T-helper 1 cell treated with Interleukin-12 subunit alpha and Interleukin-12 subunit beta and Interleukin-4 antibody, amounts not matched to agents 30 μg/mL and 1 μg/mL, for 36 hours (primary cell): Measurements from ENCODE around the gene SLC35E2B.
"Not testable (repeated sequence)": the region's sequence is repeated elsewhere in the genome, so short reads cannot be mapped to it uniquely, and the experiment has no call there.

Experiments
- H3K27ac Mint-ChIP-seq: one replicate; pipeline ENCODE4 v1.8.0; 2021; ENCODE audit warnings: mild to moderate bottlenecking, mixed read lengths
- H3K27me3 Mint-ChIP-seq: one replicate; pipeline ENCODE4 v1.8.0; 2021; ENCODE audit warnings: low read depth, mixed read lengths
- H3K36me3 Mint-ChIP-seq: one replicate; pipeline ENCODE4 v1.8.0; 2021; ENCODE audit warnings: low read depth, mixed read lengths
- H3K4me1 Mint-ChIP-seq: one replicate; pipeline ENCODE4 v1.8.0; 2021; ENCODE audit warnings: low read depth, mixed read lengths
- H3K4me3 Mint-ChIP-seq: one replicate; pipeline ENCODE4 v1.8.0; 2021; ENCODE audit warnings: mild to moderate bottlenecking, moderate library complexity, mixed read lengths
- H3K9me3 Mint-ChIP-seq: one replicate; pipeline ENCODE4 v1.8.0; 2021; ENCODE audit warnings: mixed read lengths

SLC35E2B gene

DNA sequence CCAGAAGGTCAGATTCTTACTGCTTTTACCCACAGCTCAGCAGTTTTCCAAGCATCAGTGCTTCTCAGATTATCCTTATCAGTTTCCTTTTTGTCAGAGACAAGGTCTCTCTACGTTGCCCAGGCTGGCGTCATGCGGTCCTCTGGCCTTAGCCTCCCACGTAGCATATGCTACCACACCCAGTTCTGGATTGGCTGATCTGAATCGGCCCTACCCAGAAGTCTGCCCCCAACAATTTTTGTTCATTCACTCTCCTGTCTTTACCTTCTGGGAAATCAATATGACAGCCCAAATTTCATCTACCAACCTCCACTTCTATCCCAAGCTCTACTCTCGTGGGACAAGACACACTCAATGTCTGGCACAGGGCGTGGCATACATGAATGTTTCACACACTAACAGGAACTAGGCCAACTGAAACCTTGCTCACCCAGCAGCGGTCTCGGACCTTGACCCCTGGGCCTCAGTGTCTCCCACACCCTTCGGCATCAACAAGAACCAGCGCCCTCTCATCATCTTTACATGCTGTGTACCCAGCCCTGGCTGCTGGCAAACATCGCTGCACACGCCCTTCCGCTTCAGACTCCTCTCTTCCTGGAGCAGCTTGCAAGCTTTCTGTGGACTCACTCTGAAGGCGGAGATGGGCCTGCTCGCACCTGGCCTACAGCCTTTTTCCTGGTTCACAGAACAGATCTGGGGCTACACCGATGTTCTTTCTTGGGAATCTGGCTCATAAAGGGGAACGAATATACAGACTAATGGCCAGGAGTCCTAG, 22.7 kb upstream of the SLC35E2B start:
- not testable (repeated sequence) for H3K9me3 Mint-ChIP-seq, H3K27me3 Mint-ChIP-seq, H3K4me3 Mint-ChIP-seq, H3K27ac Mint-ChIP-seq, H3K4me1 Mint-ChIP-seq
- peaks cover 21% of the 10 kb centered on the region for H3K36me3 Mint-ChIP-seq

GRCh38 chr1:1707897-1708296, 15.3 kb upstream of the SLC35E2B start:
- not testable (repeated sequence) for H3K27ac Mint-ChIP-seq, H3K36me3 Mint-ChIP-seq, H3K27me3 Mint-ChIP-seq, H3K4me3 Mint-ChIP-seq, H3K4me1 Mint-ChIP-seq, H3K9me3 Mint-ChIP-seq

- H3K4me3 Mint-ChIP-seq, H3K36me3 Mint-ChIP-seq, H3K4me1 Mint-ChIP-seq, H3K27ac Mint-ChIP-seq, H3K27me3 Mint-ChIP-seq, H3K9me3 Mint-ChIP-seq: not testable (repeated sequence)
These were observed 14.6 kb upstream of the SLC35E2B start for GRCh38 chr1:1707241-1707640.

GRCh38 chr1:1705623-1706022, 13.0 kb upstream of the SLC35E2B start:
- not testable (repeated sequence) for H3K27ac Mint-ChIP-seq, H3K36me3 Mint-ChIP-seq, H3K27me3 Mint-ChIP-seq, H3K9me3 Mint-ChIP-seq, H3K4me1 Mint-ChIP-seq, H3K4me3 Mint-ChIP-seq

GRCh38 chr1:1704284-1704957, 11.8 kb upstream of the SLC35E2B start:
- not testable (repeated sequence) for H3K36me3 Mint-ChIP-seq, H3K27me3 Mint-ChIP-seq, H3K27ac Mint-ChIP-seq, H3K4me3 Mint-ChIP-seq, H3K9me3 Mint-ChIP-seq, H3K4me1 Mint-ChIP-seq

DNA sequence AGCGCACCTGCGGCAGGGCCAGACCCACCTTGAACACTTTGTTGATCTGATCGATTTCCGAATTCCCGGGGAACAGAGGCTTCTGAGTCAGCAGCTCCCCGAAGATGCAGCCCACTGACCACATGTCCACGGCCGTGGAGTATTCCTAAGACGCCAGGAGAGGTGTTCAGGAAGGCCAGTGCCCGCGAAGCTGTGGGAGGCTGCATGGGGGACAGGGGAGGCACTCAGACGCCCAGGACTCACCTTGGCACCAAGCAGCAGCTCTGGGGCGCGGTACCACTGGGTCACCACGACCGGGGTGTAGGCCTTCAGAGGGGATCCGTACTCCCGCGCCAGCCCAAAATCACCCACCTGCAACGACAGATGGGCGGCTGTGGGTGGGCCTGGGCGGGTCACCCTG, 11.2 kb upstream of the SLC35E2B start:
- Mint-ChIP-seq H3K9me3 (no peaks in the 10 kb centered on the region), H3K27ac (no peak overlapping the region), H3K4me1 (no peaks in the 10 kb centered on the region), H3K27me3 (no peaks in the 10 kb centered on the region), H3K4me3 (no peak overlapping the region), H3K36me3 (peaks cover 3% of the 10 kb centered on the region)

GRCh38 chr1:1702506-1702905, 9.9 kb upstream of the SLC35E2B start:
- H3K36me3 Mint-ChIP-seq, H3K27me3 Mint-ChIP-seq: not testable (repeated sequence)

DNA sequence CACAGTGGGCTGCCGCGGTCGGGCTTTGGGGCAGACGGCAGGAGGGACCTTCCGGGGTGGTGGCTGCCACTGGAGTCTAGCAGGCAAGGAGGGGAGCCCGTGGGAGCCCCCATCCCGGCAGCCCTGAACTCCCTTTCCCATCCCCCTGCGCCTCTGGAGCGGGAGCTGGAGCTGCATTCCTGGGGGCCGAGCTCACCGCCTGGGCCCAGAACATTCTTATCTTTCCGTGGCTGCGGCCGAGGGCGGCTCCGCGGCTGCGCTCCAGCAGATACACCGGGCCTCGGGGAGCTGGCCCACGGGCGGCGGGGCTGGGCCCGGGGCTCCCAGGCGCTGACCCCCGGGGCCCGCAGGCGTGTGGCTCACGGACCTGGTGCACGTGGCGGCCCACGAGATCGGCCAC, 8.0 kb upstream of the SLC35E2B start:
- not testable (repeated sequence) for H3K36me3 Mint-ChIP-seq, H3K9me3 Mint-ChIP-seq, H3K4me1 Mint-ChIP-seq, H3K4me3 Mint-ChIP-seq, H3K27ac Mint-ChIP-seq, H3K27me3 Mint-ChIP-seq

More at GRCh38 chr1:1702506-1702905, 9.9 kb upstream of the SLC35E2B start:
- not testable (repeated sequence) for H3K4me1 Mint-ChIP-seq, H3K27ac Mint-ChIP-seq, H3K9me3 Mint-ChIP-seq, H3K4me3 Mint-ChIP-seq

GRCh38 chr1:1700067-1700466, 7.5 kb upstream of the SLC35E2B start:
- H3K4me1 Mint-ChIP-seq, H3K36me3 Mint-ChIP-seq, H3K27me3 Mint-ChIP-seq, H3K9me3 Mint-ChIP-seq, H3K4me3 Mint-ChIP-seq, H3K27ac Mint-ChIP-seq: not testable (repeated sequence)

DNA sequence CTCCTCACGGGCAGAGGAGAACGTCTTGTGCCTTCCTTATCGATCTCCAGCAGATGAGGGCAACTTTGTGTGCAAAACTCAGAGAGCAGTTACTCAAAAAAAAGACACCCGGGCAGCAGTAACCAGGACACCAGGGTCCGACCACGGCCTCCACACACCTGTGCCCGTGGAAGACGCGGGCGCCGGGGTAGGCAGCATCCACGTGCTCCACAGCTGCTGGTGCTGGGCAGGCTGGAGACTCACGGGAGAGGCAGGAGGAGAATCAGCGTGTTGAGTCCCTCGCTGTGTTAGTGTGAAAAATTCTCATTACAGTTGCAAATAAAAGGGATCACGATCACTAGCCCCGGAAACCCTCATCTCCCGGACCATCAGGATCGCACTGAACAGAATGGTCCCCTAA, 6.5 kb upstream of the SLC35E2B start:
- not testable (repeated sequence) for H3K4me3 Mint-ChIP-seq, H3K9me3 Mint-ChIP-seq, H3K27ac Mint-ChIP-seq, H3K36me3 Mint-ChIP-seq, H3K27me3 Mint-ChIP-seq, H3K4me1 Mint-ChIP-seq

GRCh38 chr1:1697358-1698183, 5.0 kb upstream of the SLC35E2B start:
- not testable (repeated sequence) for H3K4me3 Mint-ChIP-seq, H3K27me3 Mint-ChIP-seq, H3K27ac Mint-ChIP-seq, H3K36me3 Mint-ChIP-seq, H3K4me1 Mint-ChIP-seq, H3K9me3 Mint-ChIP-seq

GRCh38 chr1:1696431-1697357, 4.1 kb upstream of the SLC35E2B start:
- not testable (repeated sequence) for H3K4me1 Mint-ChIP-seq, H3K27ac Mint-ChIP-seq, H3K9me3 Mint-ChIP-seq, H3K27me3 Mint-ChIP-seq, H3K36me3 Mint-ChIP-seq, H3K4me3 Mint-ChIP-seq

GRCh38 chr1:1692324-1692713, 276 bp downstream of the SLC35E2B start:
- Mint-ChIP-seq H3K27ac (peak overlapping the region; percentile 26), H3K4me3 (peak overlapping the region; percentile 77)
- H3K9me3 Mint-ChIP-seq, H3K27me3 Mint-ChIP-seq, H3K4me1 Mint-ChIP-seq, H3K36me3 Mint-ChIP-seq: not testable (repeated sequence)

DNA sequence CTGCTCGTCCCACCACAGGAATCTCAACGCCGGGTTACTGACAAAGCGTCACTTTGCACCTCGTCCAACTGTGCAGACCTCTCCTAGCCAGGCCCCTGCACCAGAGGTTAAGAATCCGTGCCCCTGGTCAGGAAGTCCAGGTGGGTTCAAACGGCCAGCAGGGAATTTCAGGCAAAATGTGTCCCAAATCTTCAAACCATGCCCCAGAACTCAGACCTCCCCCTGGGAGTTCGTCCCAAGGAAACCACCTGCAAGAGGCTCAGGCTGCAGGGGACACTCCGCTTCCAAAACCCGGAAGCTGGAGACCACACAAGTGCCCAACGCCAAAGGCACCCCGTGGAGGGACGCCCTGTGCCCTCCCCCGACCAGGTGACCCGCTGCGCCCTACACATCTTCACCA, 1.2 kb downstream of the SLC35E2B start:
- H3K36me3 Mint-ChIP-seq, H3K4me3 Mint-ChIP-seq, H3K4me1 Mint-ChIP-seq, H3K9me3 Mint-ChIP-seq, H3K27me3 Mint-ChIP-seq, H3K27ac Mint-ChIP-seq: not testable (repeated sequence)
